NCI-H1417 (cell line): ENCODE results near the gene KRTAP10-5.

ENCODE experiments used
- DNase-seq, 3 experiments: peaks; one replicate each; lab custom pipeline; 2025; lab: John Stamatoyannopoulos, UW

KRTAP10-5 gene

DNA sequence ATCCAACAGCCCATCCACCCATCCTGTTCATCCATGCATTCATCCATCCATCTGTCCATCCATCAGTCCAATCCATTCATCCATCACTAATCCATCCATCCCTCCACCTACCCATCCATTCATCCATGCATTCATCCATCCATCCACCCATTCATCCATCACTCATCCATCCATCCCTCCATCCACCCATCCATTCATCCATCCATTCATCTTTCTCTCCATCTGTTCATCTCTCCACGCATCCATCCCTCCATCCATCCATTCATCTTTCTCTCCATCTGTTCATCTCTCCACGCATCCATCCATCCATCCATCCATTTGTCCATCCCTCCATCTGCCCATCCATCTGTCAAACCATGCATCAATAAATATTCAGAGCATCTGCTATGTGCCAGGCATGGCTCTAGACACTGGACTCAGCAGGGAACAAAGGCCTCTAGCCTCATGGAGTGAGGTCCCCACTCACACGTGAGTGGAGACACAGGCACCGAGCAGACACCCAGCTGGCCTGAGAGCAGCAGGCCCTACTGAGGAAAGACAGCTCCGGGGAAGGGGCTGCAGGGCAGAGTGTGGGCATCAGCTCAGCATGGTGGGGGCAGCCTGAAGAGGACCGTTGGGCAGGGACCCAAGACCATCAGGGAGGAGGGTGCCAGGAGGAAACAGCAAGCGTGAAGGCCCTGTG, 50.0 kb downstream of the KRTAP10-5 start:
- no peak for DNase-seq

DNA sequence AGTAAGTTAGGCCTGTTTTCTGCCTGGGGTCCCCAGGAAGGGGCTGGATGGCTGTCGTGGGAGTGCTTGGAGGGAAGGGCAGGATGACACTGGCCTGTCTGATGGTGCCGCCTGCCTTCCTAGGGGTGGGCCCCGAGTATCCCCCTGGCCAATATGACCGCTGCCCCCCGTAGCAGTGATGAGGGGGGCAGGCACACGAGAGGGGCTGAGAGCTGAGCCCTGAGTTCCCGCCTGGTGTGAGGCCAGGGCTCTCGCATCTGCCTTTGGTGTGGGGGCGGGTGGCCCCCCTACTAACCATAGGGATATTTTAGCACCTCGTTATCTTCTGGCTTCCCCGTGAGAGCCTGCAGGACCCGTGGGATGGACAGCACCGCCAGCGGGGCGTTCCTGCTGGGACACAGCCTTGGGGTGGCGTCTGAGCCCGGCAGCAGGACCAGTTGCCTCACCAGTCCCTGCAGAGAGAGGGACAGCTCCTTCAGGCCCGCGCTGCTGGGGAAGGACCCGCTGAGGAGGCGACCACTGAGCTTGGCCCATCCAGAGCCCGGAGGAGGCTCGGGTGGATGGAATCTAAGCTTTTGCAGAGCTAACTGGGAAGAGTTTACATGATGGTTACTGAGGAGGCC, 50.8 kb downstream of the KRTAP10-5 start:
- DNase-seq = no peak
